Liver (tissue), 9 donors: Measurements from ENCODE around the gene ZDHHC8. TPM values are rescaled to one million over a fixed set of nuclear protein-coding genes. Genes with fewer than 3 reads are reported as not detected.

Experiments
- DNase-seq: peaks from one replicate; pipeline ENCODE4 v3.0.0-alpha.2; 2017; ENCODE audit warnings: low spot score
- H3K27ac ChIP-seq, 2 donors: one replicate each; pipeline ENCODE4 v1.7.0; 2013; ENCODE audit warnings: inconsistent platforms in 2 of 2, low read length in 2 of 2, control low read depth in 1 of 2, low read depth in 1 of 2, mild to moderate bottlenecking in 1 of 2
- H3K27me3 ChIP-seq, 4 donors: one replicate each; pipeline versions ENCODE4 v1.6.1 to v1.7.0; 2013; ENCODE audit warnings: low read length in 3 of 4, inconsistent platforms in 1 of 4, mild to moderate bottlenecking in 1 of 4, moderate library complexity in 1 of 4; ENCODE audit not compliant: control insufficient read depth in 4 of 4, insufficient read depth in 4 of 4
- H3K36me3 ChIP-seq, 4 donors: one replicate each; pipeline versions ENCODE4 v1.6.1 to v1.7.0; 2013; ENCODE audit warnings: low read length in 3 of 4, mild to moderate bottlenecking in 3 of 4, low read depth in 1 of 4, moderate library complexity in 1 of 4; ENCODE audit not compliant: control insufficient read depth in 4 of 4, insufficient read depth in 3 of 4
- H3K4me1 ChIP-seq, 4 donors: one replicate each; pipeline versions ENCODE4 v1.6.1 to v1.7.0; 2013; ENCODE audit warnings: low read length in 3 of 4, mild to moderate bottlenecking in 3 of 4, moderate library complexity in 1 of 4; ENCODE audit not compliant: control insufficient read depth in 4 of 4, insufficient read depth in 4 of 4
- H3K4me3 ChIP-seq, 3 donors: one replicate each; pipeline versions ENCODE4 v1.6.1 to v1.7.0; 2013; ENCODE audit warnings: low read length in 3 of 3, control low read depth in 1 of 3, low read depth in 1 of 3, mild to moderate bottlenecking in 1 of 3
- H3K9ac ChIP-seq, 2 donors: one replicate each; pipeline ENCODE4 v1.7.0; 2013; ENCODE audit warnings: low read length in 2 of 2, mild to moderate bottlenecking in 2 of 2, moderate library complexity in 2 of 2, control low read depth in 1 of 2, low read depth in 1 of 2
- H3K9me3 ChIP-seq, 4 donors: one replicate each; pipeline versions ENCODE4 v1.6.1 to v1.7.0; 2013; ENCODE audit warnings: low read length in 3 of 4; ENCODE audit not compliant: control insufficient read depth in 4 of 4
- ATF3 ChIP-seq: IDR thresholded peaks from 2 replicates; pipeline ENCODE4 v1.6.1; 2016; ENCODE audit warnings: antibody characterized with exemption
- CTCF ChIP-seq: fragments of 150-350 bp; IDR thresholded peaks from 2 replicates; pipeline ENCODE4 v1.5.1; 2017; ENCODE audit warnings: improper control_type of control experiment, low read depth, low read length; ENCODE audit not compliant: missing input control
- EGR1 ChIP-seq, 2 donors: IDR thresholded peaks; 2 replicates each; pipeline ENCODE4 v1.6.1; 2016 to 2018; ENCODE audit warnings: antibody characterized with exemption in 2 of 2, low read depth in 2 of 2
- FOXA1 ChIP-seq: IDR thresholded peaks from 2 replicates; pipeline ENCODE4 v1.6.1; 2016; ENCODE audit warnings: antibody characterized with exemption
- FOXA2 ChIP-seq: IDR thresholded peaks from 2 replicates; pipeline ENCODE4 v1.6.1; 2016; ENCODE audit warnings: antibody characterized with exemption
- GABPA ChIP-seq, 2 donors: IDR thresholded peaks in 1 of 2; conservative IDR thresholded peaks in 1 of 2; 2 replicates each; pipeline ENCODE4 v1.6.1; 2016; ENCODE audit warnings: antibody characterized with exemption in 2 of 2, mild to moderate bottlenecking in 1 of 2, moderate library complexity in 1 of 2
- HNF4A ChIP-seq, 2 donors: conservative IDR thresholded peaks; 2 replicates each; pipeline ENCODE4 v1.6.1; 2016; ENCODE audit warnings: antibody characterized with exemption in 2 of 2, mild to moderate bottlenecking in 2 of 2
- HNF4G ChIP-seq: IDR thresholded peaks from 2 replicates; pipeline ENCODE4 v1.6.1; 2016; ENCODE audit warnings: antibody characterized with exemption
- JUND ChIP-seq, 2 donors: IDR thresholded peaks; 2 replicates each; pipeline ENCODE4 v1.6.1; 2016; ENCODE audit warnings: antibody characterized with exemption in 2 of 2
- MAX ChIP-seq: IDR thresholded peaks from 2 replicates; pipeline ENCODE4 v1.6.1; 2016; ENCODE audit warnings: antibody characterized with exemption
- NR2F2 ChIP-seq: IDR thresholded peaks from 2 replicates; pipeline ENCODE4 v1.6.1; 2016; ENCODE audit warnings: antibody characterized with exemption
- RAD21 ChIP-seq, 2 donors: IDR thresholded peaks; 2 replicates each; pipeline ENCODE4 v1.6.1; 2016; ENCODE audit warnings: antibody characterized with exemption in 2 of 2, mild to moderate bottlenecking in 2 of 2
- REST ChIP-seq: IDR thresholded peaks from 2 replicates; pipeline ENCODE4 v1.6.1; 2016; ENCODE audit warnings: antibody characterized with exemption, mild to moderate bottlenecking
- RXRA ChIP-seq, 2 donors: IDR thresholded peaks; 2 replicates each; pipeline ENCODE4 v1.6.1; 2017 to 2018; ENCODE audit warnings: antibody characterized with exemption in 2 of 2, mild to moderate bottlenecking in 1 of 2
- SP1 ChIP-seq: IDR thresholded peaks from 2 replicates; pipeline ENCODE4 v1.6.1; 2018; ENCODE audit warnings: antibody characterized with exemption, mild to moderate bottlenecking
- TAF1 ChIP-seq: conservative IDR thresholded peaks from 2 replicates; pipeline ENCODE4 v1.6.1; 2016; ENCODE audit warnings: antibody characterized with exemption, mild to moderate bottlenecking
- YY1 ChIP-seq: IDR thresholded peaks from 2 replicates; pipeline ENCODE4 v1.6.1; 2016; ENCODE audit warnings: antibody characterized with exemption, mild to moderate bottlenecking
- ZBTB33 ChIP-seq: IDR thresholded peaks from 2 replicates; pipeline ENCODE4 v1.6.1; 2016; ENCODE audit warnings: antibody characterized with exemption
- WGBS: extraction: QIAGEN DNeasy Blood & Tissue Kit; methylation state at CpG from one replicate; pipeline ENCODE4 v1.1.7; 2013; 5-methylcytosine and 5-hydroxymethylcytosine counted together
- polyA plus RNA-seq, 2 donors: library from polyadenylated mRNA; stranded (reverse) in 1 of 2; unstranded in 1 of 2; fragments of 200-250 nt in 1 of 2; fragments of >200 nt in 1 of 2; fragmentation: Nextera tagmentation in 1 of 2; extraction: Ambion mirVana in 1 of 2; gene quantifications; one replicate each; pipeline versions ENCODE4 v1.2.1 to v1.2.3, GENCODE V29; 2013 to 2015
- total RNA-seq, 2 donors: library from RNA; depleted of rRNA; stranded (reverse); fragments of >200 nt; gene quantifications; one replicate each; pipeline ENCODE4 v1.2.3, GENCODE V29; 2014
- donor health status: healthy.
- donor health status: healthy.
- donor health status: healthy.
- donor health status: healthy.
- donor health status: healthy.

The ZDHHC8 gene
- total and polyA plus RNA-seq, 4 donors = 2.9 to 11.8 (median 6.8) TPM

GRCh38 chr22:20086763-20087162 lies 44.8 kb upstream of the ZDHHC8 start:
- no peaks in the 10 kb centered on the region for H3K9me3 ChIP-seq
- H3K4me3 ChIP-seq = no peak overlapping the region
- peaks cover 13 to 43% (median 35%) of the 10 kb centered on the region in 4 donors for H3K4me1 ChIP-seq
- peaks cover 27 to 56% (median 42%) of the 10 kb centered on the region in 4 donors for H3K36me3 ChIP-seq
- WGBS = 98% methylated on average over 5 of the region's 5 CpGs
- no peak overlapping the region for H3K27ac ChIP-seq
- TF ChIP-seq MAX = no peak
- TF ChIP-seq SP1 = no peak
- no peak for TF ChIP-seq HNF4A (conservative IDR thresholded peaks at IDR 0.05)
- TF ChIP-seq JUND (IDR thresholded peaks at IDR 0.05) = no peak
- TF ChIP-seq EGR1 (IDR thresholded peaks at IDR 0.05; ENCODE audit: low read depth in 2 of 2) = no peak
- TF ChIP-seq REST = no peak
- no peak for TF ChIP-seq RAD21 (IDR thresholded peaks at IDR 0.05)
- no peak for TF ChIP-seq YY1
- no peak for TF ChIP-seq TAF1
- TF ChIP-seq RXRA (IDR thresholded peaks at IDR 0.05) = no peak
- TF ChIP-seq GABPA (IDR thresholded peaks at IDR 0.05 in 1 of 2, conservative IDR thresholded peaks at IDR 0.05 in 1 of 2) = no peak
- TF ChIP-seq FOXA2 = no peak
- TF ChIP-seq ATF3 = no peak
- no peak for TF ChIP-seq NR2F2
- TF ChIP-seq CTCF = no peak
- no peak for TF ChIP-seq HNF4G
- TF ChIP-seq FOXA1 = no peak
- TF ChIP-seq ZBTB33 = no peak
- H3K27me3 ChIP-seq = no peaks in the 10 kb centered on the region
- DNase-seq = no peak
- H3K9ac ChIP-seq = no peak overlapping the region
